Endodermal cell (in vitro differentiated cells): ENCODE measurements around the gene CNTN1. TPM values are rescaled to one million over a fixed set of nuclear protein-coding genes. Genes with fewer than 3 reads are reported as not detected.

Source experiments
- DNase-seq: peaks from one replicate; pipeline ENCODE4 v3.0.0-alpha.2; 2017
- H3K27ac ChIP-seq: 2 replicates; pipeline ENCODE4 v1.5.1; 2013; ENCODE audit warnings: mild to moderate bottlenecking, low read depth, low read length, moderate library complexity
- H3K27me3 ChIP-seq: 2 replicates; pipeline ENCODE4 v1.6.1; 2013; ENCODE audit warnings: mild to moderate bottlenecking, low read length, moderate library complexity; ENCODE audit not compliant: insufficient read depth, control insufficient read depth, poor library complexity, severe bottlenecking
- H3K36me3 ChIP-seq: 2 replicates; pipeline ENCODE4 v1.7.0; 2013; ENCODE audit warnings: mild to moderate bottlenecking, low read length, moderate library complexity; ENCODE audit not compliant: control insufficient read depth, insufficient read depth
- H3K4me1 ChIP-seq: one replicate; pipeline ENCODE4 v1.7.0; 2013; ENCODE audit warnings: low read length; ENCODE audit not compliant: control insufficient read depth, insufficient read depth
- H3K4me3 ChIP-seq: 2 replicates; pipeline ENCODE4 v1.5.1; 2013; ENCODE audit warnings: mild to moderate bottlenecking, low read length, moderate library complexity
- H3K9ac ChIP-seq: 2 replicates; pipeline ENCODE4 v1.6.1; 2013; ENCODE audit warnings: mild to moderate bottlenecking, low read length, moderate library complexity; ENCODE audit not compliant: poor library complexity, severe bottlenecking; ENCODE audit errors: extremely low read depth
- H3K9me3 ChIP-seq: 2 replicates; pipeline ENCODE4 v1.6.1; 2013; ENCODE audit warnings: mild to moderate bottlenecking, low read length, moderate library complexity; ENCODE audit not compliant: control insufficient read depth
- H3K27ac Mint-ChIP-seq: 2 replicates; pipeline ENCODE4 v1.8.0; 2020; ENCODE audit warnings: mixed read lengths
- H3K27me3 Mint-ChIP-seq: 2 replicates; pipeline ENCODE4 v1.8.0; 2021; ENCODE audit warnings: mild to moderate bottlenecking, mixed read lengths; ENCODE audit not compliant: insufficient read depth
- H3K36me3 Mint-ChIP-seq: 2 replicates; pipeline ENCODE4 v1.8.0; 2020; ENCODE audit warnings: low read depth, mixed read lengths
- H3K4me1 Mint-ChIP-seq: 2 replicates; pipeline ENCODE4 v1.8.0; 2020; ENCODE audit warnings: mixed read lengths
- H3K4me3 Mint-ChIP-seq: 2 replicates; pipeline ENCODE4 v1.8.0; 2020; ENCODE audit warnings: mild to moderate bottlenecking, moderate library complexity, mixed read lengths
- H3K9me3 Mint-ChIP-seq: 2 replicates; pipeline ENCODE4 v1.8.0; 2020; ENCODE audit warnings: mild to moderate bottlenecking, mixed read lengths
- CTCF ChIP-seq: fragments of 200-600 bp; sonication (generic); conservative IDR thresholded peaks from 2 replicates; pipeline ENCODE4 v1.5.0; 2021; ENCODE audit warnings: antibody characterized with exemption, mild to moderate bottlenecking
- WGBS, 2 experiments: methylation state at CpG; one replicate each; pipeline versions ENCODE4 v1.1.5 to v1.1.7; 2013; ENCODE audit warnings: missing lambda C conversion rate in 2 of 2, mixed read lengths in 1 of 2; ENCODE audit not compliant: insufficient coverage in 1 of 2, insufficient read length in 1 of 2; 5-methylcytosine and 5-hydroxymethylcytosine counted together
- total RNA-seq, 2 donors: library from RNA; stranded (reverse); fragmentation: NEBNext Ultra II Directional in 1 of 2; extraction: Animal tissue kit (Norgen Biotek cat#: 25700) in 1 of 2; gene quantifications; 2 replicates in 1 of 2; 3 replicates in 1 of 2; pipeline ENCODE4 v1.2.1, GENCODE V29; 2021

CNTN1 gene
- total RNA-seq, 2 donors from 2014 or later = 8.4 to 8.6 TPM

DNA sequence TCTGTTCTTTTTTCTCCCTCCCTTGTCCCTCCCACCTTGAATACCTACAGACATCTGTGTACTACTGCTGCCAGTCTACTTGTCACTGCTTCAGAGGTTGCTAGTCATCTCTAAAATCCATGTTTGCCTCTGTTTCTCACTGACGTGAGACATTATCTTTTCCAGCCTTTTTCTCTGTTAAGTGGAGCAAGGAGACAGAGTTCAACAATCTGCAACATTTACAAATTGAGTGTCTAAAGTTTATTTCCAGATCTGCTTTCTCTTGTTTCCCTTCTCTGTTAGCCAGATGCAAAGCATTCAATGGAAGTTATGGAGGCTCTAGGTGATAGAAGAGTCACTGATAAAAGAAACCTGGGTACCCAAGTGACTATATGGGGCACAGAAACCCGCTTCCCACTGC, 47.5 kb upstream of the CNTN1 start:
- H3K4me1 Mint-ChIP-seq = peaks cover 10% of the 10 kb centered on the region
- H3K9me3 Mint-ChIP-seq = peaks cover 30% of the 10 kb centered on the region
- no peaks in the 10 kb centered on the region for H3K36me3 Mint-ChIP-seq
- Histone ChIP-seq H3K27me3 (no peaks in the 10 kb centered on the region), H3K36me3 (no peaks in the 10 kb centered on the region), H3K9me3 (peaks cover 31% of the 10 kb centered on the region), H3K4me3 (no peak overlapping the region), H3K27ac (no peak overlapping the region), H3K4me1 (no peaks in the 10 kb centered on the region), H3K9ac (no peak overlapping the region)
- DNase-seq = no peak
- no peak overlapping the region for H3K4me3 Mint-ChIP-seq
- no peak for TF ChIP-seq CTCF
- H3K27me3 Mint-ChIP-seq = no peaks in the 10 kb centered on the region
- WGBS, 2 experiments = 80 to 93% methylated on average over 1 of the region's 2 CpGs
- no peak overlapping the region for H3K27ac Mint-ChIP-seq

GRCh38 chr12:40645361-40645760, 46.9 kb upstream of the CNTN1 start:
- Mint-ChIP-seq H3K27ac (no peak overlapping the region), H3K4me1 (peaks cover 10% of the 10 kb centered on the region)
- 96 to 100% methylated on average over 1 to 3 of the region's 3 CpGs for WGBS, 2 experiments

DNA sequence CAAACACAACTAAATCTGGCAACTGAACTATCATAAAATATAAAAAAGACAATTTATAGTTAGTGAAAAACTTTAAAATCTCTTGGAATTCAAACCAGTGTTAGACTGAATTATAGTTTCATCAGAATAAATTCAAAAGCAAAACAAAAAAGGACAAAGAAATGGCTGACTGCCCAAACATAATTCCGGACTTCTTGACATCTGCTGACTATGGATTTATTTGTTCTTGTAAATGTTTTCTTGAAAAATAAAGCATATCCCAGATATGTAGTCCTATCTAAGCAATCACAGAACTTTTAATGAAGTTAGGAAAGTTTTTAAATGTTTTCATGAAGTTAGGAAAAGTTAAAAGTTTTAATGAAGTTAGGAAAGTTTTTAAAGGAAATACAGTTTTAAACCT, 45.8 kb upstream of the CNTN1 start:
- no peak for DNase-seq
- Mint-ChIP-seq H3K36me3 (no peaks in the 10 kb centered on the region), H3K9me3 (peaks cover 23% of the 10 kb centered on the region), H3K27ac (no peak overlapping the region), H3K4me1 (peaks cover 10% of the 10 kb centered on the region), H3K27me3 (no peaks in the 10 kb centered on the region), H3K4me3 (no peak overlapping the region)
- no peak for TF ChIP-seq CTCF
- no peaks in the 10 kb centered on the region for H3K36me3 ChIP-seq
- 60% methylated on average over 1 of the region's 1 CpG; no CpG with 5 or more reads in 1 of the 2 experiments for WGBS, 2 experiments
- H3K9me3 ChIP-seq = peaks cover 44% of the 10 kb centered on the region
- H3K4me1 ChIP-seq = no peaks in the 10 kb centered on the region
- no peaks in the 10 kb centered on the region for H3K27me3 ChIP-seq
- no peak overlapping the region for H3K9ac ChIP-seq
- no peak overlapping the region for H3K27ac ChIP-seq
- H3K4me3 ChIP-seq = no peak overlapping the region

More at GRCh38 chr12:40645361-40645760, 46.9 kb upstream of the CNTN1 start:
- Histone ChIP-seq H3K36me3 (no peaks in the 10 kb centered on the region), H3K9ac (no peak overlapping the region), H3K27ac (no peak overlapping the region), H3K9me3 (peaks cover 33% of the 10 kb centered on the region), H3K27me3 (no peaks in the 10 kb centered on the region), H3K4me1 (no peaks in the 10 kb centered on the region), H3K4me3 (no peak overlapping the region)
- Mint-ChIP-seq H3K9me3 (peaks cover 27% of the 10 kb centered on the region), H3K27me3 (no peaks in the 10 kb centered on the region), H3K4me3 (no peak overlapping the region), H3K36me3 (no peaks in the 10 kb centered on the region)
- no peak for DNase-seq
- TF ChIP-seq CTCF = no peak
